Lower leg skin (tissue), 4 donors: ENCODE data around the gene DDRGK1. TPM values are rescaled to one million over a fixed set of nuclear protein-coding genes. Genes with fewer than 3 reads are reported as not detected.
A peak's percentile ranks its signal among the peaks of the same experiment; 100 is the strongest.

Experiments
- DNase-seq, 2 donors: peaks; one replicate each; pipeline ENCODE4 v3.0.0-alpha.2; 2019; ENCODE audit warnings: low spot score in 2 of 2
- H3K4me3 ChIP-seq: fragments of 200-600 bp; sonication (generic); 2 replicates; pipeline ENCODE4 v1.5.1; 2017; ENCODE audit warnings: mild to moderate bottlenecking, low read depth; ENCODE audit not compliant: poor library complexity, severe bottlenecking
- CTCF ChIP-seq, 3 donors: fragments of 450-650 bp; IDR thresholded peaks; one replicate each; pipeline ENCODE4 v1.5.1; 2016; ENCODE audit warnings: antibody characterized with exemption in 3 of 3, mild to moderate bottlenecking in 3 of 3, moderate library complexity in 2 of 3
- POLR2A ChIP-seq, 2 donors: fragments of 450-650 bp; IDR thresholded peaks; one replicate each; pipeline ENCODE4 v1.6.1; 2016 to 2017; ENCODE audit warnings: antibody characterized with exemption in 2 of 2, mild to moderate bottlenecking in 1 of 2, moderate library complexity in 1 of 2
- WGBS, 2 donors: methylation state at CpG; one replicate each; pipeline ENCODE4 v1.1.5; 2018; 5-methylcytosine and 5-hydroxymethylcytosine counted together
- intact Hi-C: fragments of 100-400 bp; cut with DNase I; formaldehyde crosslinking; loops from one replicate; pipeline ENCODE4 v1.15.0; 2023; ENCODE audit warnings: low total_unique reads
- total RNA-seq, 4 donors: library from RNA; depleted of rRNA; stranded (reverse); fragments of >200 nt; gene quantifications; one replicate each; pipeline ENCODE4 v1.1.0, GENCODE V29; 2016

DDRGK1 gene
- 100 to 1,000 TPM in 1 of 4 donors, 10 to 100 TPM in 3; 53.6 to 109 (median 89.0) TPM for total RNA-seq

GRCh38 chr20:3204124-3204794 lies at the start of gene DDRGK1:
DDRGK1 (minus strand) TSS chr20:3204682; CDS start chr20:3204627, 55 bp downstream.
- peak; percentile 86 to 98 for DNase-seq
- intact Hi-C loops, result no loop called here
- TF ChIP-seq CTCF (IDR thresholded peaks at IDR 0.05), result no peak
- peak within 1 kb of the TSS; percentile 85 for H3K4me3 ChIP-seq
- WGBS, 2 donors, result 0 to 1% methylated on average over 45 to 47 of the region's 48 CpGs

GRCh38 chr20:3251806-3252205 lies 47.3 kb upstream of the DDRGK1 start:
- no peak for DNase-seq
- TF ChIP-seq POLR2A (IDR thresholded peaks at IDR 0.05) (no peak), CTCF (IDR thresholded peaks at IDR 0.05) (no peak)
- H3K4me3 ChIP-seq, result no peak overlapping the region
- intact Hi-C loops, result no loop called here
- 40 to 61% methylated on average over 1 to 8 of the region's 8 CpGs for WGBS, 2 donors

- no peak for TF ChIP-seq CTCF (IDR thresholded peaks at IDR 0.05)
- no peak for TF ChIP-seq POLR2A (IDR thresholded peaks at IDR 0.05)
- intact Hi-C loops, result no loop called here
- H3K4me3 ChIP-seq, result no peak overlapping the region
- DNase-seq, result no peak
- 77 to 83% methylated on average over 10 of the region's 10 CpGs for WGBS, 2 donors
Observed at GRCh38 chr20:3250091-3250504, 45.6 kb upstream of the DDRGK1 start.

GRCh38 chr20:3248993-3249347 lies 44.5 kb upstream of the DDRGK1 start:
- DNase-seq, result no peak
- WGBS, 2 donors, result 12 to 19% methylated on average over 17 to 18 of the region's 18 CpGs
- TF ChIP-seq CTCF (IDR thresholded peaks at IDR 0.05) (no peak), POLR2A (IDR thresholded peaks at IDR 0.05) (no peak)
- intact Hi-C loops, result no loop called here
- no peak overlapping the region for H3K4me3 ChIP-seq

- intact Hi-C loops, result no loop called here
- DNase-seq, result no peak
- TF ChIP-seq POLR2A (IDR thresholded peaks at IDR 0.05) (no peak), CTCF (IDR thresholded peaks at IDR 0.05) (no peak)
- no peak overlapping the region for H3K4me3 ChIP-seq
- WGBS, 2 donors, result 8 to 25% methylated on average over 22 to 52 of the region's 53 CpGs
Observed at GRCh38 chr20:3248167-3248992, 43.9 kb upstream of the DDRGK1 start.
